IPS-15b (cell line): Measurements from ENCODE around the gene ANKH.

Experiments
- H3K27me3 ChIP-seq: one replicate; pipeline ENCODE4 v1.6.1; 2013; ENCODE audit warnings: low read length; ENCODE audit not compliant: control insufficient read depth, insufficient read depth
- H3K36me3 ChIP-seq: one replicate; pipeline ENCODE4 v1.6.1; 2013; ENCODE audit warnings: low read length; ENCODE audit not compliant: control insufficient read depth, insufficient read depth
- H3K4me1 ChIP-seq: one replicate; pipeline ENCODE4 v1.6.1; 2013; ENCODE audit warnings: mild to moderate bottlenecking, low read length; ENCODE audit not compliant: control insufficient read depth, insufficient read depth
- H3K4me3 ChIP-seq: one replicate; pipeline ENCODE4 v1.5.1; 2013; ENCODE audit warnings: low read depth, low read length
- H3K9ac ChIP-seq: one replicate; pipeline ENCODE4 v1.6.1; 2013; ENCODE audit warnings: low read depth, mild to moderate bottlenecking, low read length
- H3K9me3 ChIP-seq: one replicate; pipeline ENCODE4 v1.6.1; 2013; ENCODE audit warnings: mild to moderate bottlenecking, low read length; ENCODE audit not compliant: control insufficient read depth, insufficient read depth

The ANKH gene

DNA sequence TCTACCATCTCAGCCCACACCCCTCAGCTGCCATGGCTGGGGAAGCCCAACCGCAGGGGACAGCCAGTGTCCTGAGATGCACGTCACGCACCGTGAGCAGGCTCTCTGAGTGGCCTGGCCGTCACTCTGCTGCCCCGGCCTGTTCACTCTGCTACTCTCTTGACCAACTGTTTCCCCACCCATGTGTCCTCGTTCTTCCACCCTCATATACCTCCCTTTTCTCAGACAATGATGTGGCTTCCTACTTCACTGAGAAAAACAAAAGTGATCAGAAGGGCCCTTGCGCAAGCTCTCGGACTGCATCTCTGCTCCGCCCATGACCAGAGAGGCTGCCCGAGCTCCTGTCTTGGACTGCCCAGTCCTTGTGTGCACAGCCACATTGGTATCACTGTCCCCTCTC is 159.4 kb downstream of the ANKH start:
- Histone ChIP-seq H3K4me3 (no peak overlapping the region), H3K9me3 (no peaks in the 10 kb centered on the region), H3K9ac (no peak overlapping the region), H3K4me1 (no peaks in the 10 kb centered on the region), H3K27me3 (no peaks in the 10 kb centered on the region), H3K36me3 (peaks cover 30% of the 10 kb centered on the region)

DNA sequence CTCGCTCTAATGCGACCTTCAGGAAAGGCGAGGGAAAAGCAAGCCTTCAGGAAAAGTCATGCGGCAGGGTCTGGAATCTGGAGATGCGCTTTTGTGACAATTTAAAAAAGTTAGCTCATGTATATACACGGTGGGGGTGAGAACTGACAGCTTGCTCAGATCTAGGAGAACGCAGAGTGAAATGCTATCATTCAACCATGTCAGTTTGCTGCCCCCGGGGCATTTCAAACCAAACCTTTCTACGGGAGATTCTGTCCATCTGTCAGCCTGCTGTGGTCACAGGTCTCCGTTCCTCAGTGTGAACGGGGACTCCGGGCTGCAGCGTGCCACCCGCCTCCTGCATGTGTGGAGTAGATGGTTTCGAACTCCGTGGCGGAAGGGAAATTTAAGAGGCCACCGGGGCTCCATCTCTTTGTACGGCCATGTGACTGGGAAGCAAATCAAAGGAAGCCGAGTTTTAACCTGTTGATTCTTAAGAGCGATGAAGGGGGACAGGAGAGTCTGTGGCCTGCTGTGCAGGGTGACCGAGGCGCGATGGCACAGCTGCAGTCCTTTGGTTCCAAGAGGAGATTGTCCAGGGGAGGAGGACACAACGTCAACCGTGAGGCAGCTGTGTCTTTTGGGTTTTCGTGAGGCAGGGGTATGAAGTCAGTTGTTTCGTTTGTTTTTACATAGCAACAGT is 161.1 kb downstream of the ANKH start:
- H3K9ac ChIP-seq: no peak overlapping the region
- H3K4me1 ChIP-seq: no peaks in the 10 kb centered on the region
- H3K27me3 ChIP-seq: no peaks in the 10 kb centered on the region
- peaks cover 30% of the 10 kb centered on the region for H3K36me3 ChIP-seq
- no peaks in the 10 kb centered on the region for H3K9me3 ChIP-seq
- no peak overlapping the region for H3K4me3 ChIP-seq

DNA sequence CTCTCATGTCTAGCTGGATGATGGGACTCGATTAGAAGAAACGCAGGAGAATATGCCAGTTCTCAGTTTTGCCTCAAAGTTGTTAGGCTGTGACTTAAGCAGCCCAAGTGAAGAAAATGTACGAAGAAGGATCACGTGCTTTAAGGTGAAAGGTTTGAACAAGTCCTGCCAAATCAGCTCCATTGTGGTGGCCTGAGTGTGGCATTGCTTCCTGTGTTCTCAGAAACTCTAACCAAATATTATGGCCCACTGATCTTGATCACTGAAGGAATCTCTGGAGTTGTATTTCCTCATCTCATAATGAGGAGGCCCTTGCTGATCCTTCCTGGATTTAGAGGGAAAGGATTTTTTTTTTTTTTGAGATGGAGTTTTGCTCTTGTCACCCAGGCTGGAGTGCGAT is 163.0 kb downstream of the ANKH start:
- peaks cover 23% of the 10 kb centered on the region for H3K36me3 ChIP-seq
- no peak overlapping the region for H3K9ac ChIP-seq

DNA sequence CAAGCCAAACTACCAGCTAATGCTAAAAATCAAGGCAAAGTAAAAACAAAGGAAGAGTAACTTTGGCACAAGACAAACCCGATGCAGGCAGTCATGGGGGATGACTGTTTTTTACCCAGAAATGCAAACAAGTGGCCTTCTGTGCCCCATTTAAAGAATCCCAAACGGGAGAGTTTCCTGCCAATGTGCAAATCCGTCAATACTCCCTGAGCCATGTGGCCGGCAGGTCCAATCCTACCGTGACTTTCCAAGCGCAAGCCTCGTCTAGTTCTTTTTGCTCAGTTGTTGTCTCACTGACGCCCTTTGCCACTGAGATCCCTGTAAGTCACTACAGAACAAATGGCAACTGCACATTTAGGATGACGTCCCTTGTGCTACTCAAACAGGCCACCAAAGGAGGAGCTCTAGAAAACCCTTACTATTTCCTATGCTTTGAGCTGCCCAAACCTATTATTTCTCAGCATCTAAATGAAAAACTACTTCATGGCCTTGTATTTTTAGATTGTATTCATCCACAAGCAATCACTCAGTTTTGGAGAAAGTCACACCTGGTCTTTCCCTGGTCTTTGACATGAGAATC is 163.7 kb downstream of the ANKH start:
- H3K27me3 ChIP-seq: no peaks in the 10 kb centered on the region
- H3K9me3 ChIP-seq: no peaks in the 10 kb centered on the region
- H3K4me3 ChIP-seq: no peak overlapping the region
- H3K9ac ChIP-seq: no peak overlapping the region
- H3K4me1 ChIP-seq: no peaks in the 10 kb centered on the region
- H3K36me3 ChIP-seq: peaks cover 24% of the 10 kb centered on the region

More for the DNA sequence above, 163.0 kb downstream of the ANKH start:
- no peaks in the 10 kb centered on the region for H3K27me3 ChIP-seq
- no peak overlapping the region for H3K4me3 ChIP-seq
- no peaks in the 10 kb centered on the region for H3K4me1 ChIP-seq
- no peaks in the 10 kb centered on the region for H3K9me3 ChIP-seq

DNA sequence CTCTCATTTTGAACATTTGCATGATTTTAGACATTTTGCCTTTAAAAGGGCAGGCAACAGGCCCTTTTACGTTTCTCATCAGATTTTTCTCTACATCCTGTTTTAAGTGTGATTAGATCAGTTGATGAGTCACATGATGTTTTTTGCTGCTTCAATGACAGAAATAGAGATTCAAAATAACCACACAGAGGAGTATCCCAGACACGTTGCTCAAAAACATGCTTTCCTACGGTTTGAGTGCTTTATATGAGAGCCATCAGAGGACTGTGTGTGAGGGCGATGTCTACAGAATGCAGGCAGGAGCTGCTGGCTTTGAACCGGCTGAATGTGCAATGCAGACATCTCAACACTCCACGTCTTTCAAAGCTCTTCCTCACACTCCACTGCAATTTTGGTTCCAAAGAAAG is 165.0 kb downstream of the ANKH start:
- Histone ChIP-seq H3K36me3 (peaks cover 13% of the 10 kb centered on the region), H3K9ac (no peak overlapping the region), H3K4me1 (no peaks in the 10 kb centered on the region), H3K4me3 (no peak overlapping the region), H3K9me3 (no peaks in the 10 kb centered on the region), H3K27me3 (no peaks in the 10 kb centered on the region)

DNA sequence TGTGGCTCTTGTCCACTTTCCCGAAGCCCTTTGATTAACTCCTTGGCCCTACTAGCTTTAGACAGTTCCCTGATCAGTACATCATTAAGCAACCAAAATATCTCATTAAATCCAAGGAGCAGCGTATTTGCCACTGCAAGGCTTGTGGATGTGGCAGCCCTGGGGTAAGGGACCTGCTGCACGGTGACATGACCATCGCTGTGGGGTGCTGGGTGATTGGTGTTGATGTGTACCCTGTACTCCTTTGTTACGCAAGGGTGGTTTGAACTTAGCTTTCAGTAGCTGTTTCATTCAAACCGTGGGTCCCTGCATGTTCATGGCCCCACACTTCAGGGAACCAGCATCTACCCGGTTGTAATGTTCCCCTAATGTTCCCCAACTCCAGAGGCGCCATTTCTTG is 166.0 kb downstream of the ANKH start:
- no peaks in the 10 kb centered on the region for H3K9me3 ChIP-seq
- no peaks in the 10 kb centered on the region for H3K27me3 ChIP-seq
- H3K9ac ChIP-seq: no peak overlapping the region
- H3K36me3 ChIP-seq: peaks cover 4% of the 10 kb centered on the region
- H3K4me3 ChIP-seq: no peak overlapping the region
- H3K4me1 ChIP-seq: no peaks in the 10 kb centered on the region

DNA sequence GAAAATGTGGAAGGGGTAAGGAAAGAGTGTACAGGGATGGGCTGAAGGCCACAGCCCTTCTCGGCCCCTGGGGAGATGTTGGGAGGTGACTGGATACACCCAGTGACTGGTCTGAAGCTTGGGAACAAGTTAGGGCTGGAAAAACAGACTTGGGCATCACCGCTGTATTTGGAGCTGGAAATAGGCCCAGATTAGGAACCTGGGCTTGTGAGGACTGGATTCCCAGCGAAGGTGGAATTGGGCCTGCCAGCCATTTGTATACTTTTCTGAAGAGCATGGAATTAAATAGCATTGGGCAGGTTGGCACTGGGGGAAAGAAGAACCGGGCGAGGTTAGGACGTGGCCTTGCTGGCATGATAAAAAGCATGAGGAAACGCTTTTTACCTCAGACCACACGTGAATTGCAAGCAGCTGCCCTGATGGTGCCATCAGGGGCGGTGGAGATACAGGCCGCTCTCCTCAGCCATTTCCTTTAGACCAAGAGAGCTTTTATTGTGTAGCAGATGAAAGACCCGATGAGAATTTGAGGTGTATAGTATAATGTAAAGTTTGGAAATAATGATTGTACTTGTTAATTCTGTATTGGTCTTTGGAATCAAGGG is 169.2 kb downstream of the ANKH start:
- Histone ChIP-seq H3K9ac (no peak overlapping the region), H3K9me3 (no peaks in the 10 kb centered on the region), H3K27me3 (no peaks in the 10 kb centered on the region), H3K4me3 (no peak overlapping the region), H3K4me1 (no peaks in the 10 kb centered on the region), H3K36me3 (peaks cover 3% of the 10 kb centered on the region)

DNA sequence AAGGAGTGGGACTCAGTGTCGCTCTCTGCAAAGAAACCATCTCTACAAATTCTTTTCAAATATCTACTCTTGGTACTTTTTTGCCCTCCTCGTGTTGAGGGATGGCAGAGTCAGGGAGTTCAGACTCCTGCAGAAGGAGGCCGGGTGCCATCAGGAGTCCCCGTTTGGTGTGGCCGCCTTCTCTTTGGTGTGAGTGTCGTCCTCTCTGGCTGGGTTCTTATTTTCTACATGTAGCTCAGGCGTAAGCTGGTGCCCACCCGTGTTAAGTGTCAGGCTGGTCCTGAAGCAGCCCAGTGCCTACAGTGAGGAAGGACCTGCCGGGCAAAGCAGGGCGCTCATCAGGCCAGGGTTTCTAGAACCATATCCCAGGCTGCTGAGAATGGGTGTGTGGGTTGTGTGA is 170.0 kb downstream of the ANKH start:
- no peak overlapping the region for H3K4me3 ChIP-seq
- no peaks in the 10 kb centered on the region for H3K9me3 ChIP-seq
- H3K27me3 ChIP-seq: no peaks in the 10 kb centered on the region
- no peak overlapping the region for H3K9ac ChIP-seq
- peaks cover 3% of the 10 kb centered on the region for H3K36me3 ChIP-seq
- H3K4me1 ChIP-seq: no peaks in the 10 kb centered on the region

DNA sequence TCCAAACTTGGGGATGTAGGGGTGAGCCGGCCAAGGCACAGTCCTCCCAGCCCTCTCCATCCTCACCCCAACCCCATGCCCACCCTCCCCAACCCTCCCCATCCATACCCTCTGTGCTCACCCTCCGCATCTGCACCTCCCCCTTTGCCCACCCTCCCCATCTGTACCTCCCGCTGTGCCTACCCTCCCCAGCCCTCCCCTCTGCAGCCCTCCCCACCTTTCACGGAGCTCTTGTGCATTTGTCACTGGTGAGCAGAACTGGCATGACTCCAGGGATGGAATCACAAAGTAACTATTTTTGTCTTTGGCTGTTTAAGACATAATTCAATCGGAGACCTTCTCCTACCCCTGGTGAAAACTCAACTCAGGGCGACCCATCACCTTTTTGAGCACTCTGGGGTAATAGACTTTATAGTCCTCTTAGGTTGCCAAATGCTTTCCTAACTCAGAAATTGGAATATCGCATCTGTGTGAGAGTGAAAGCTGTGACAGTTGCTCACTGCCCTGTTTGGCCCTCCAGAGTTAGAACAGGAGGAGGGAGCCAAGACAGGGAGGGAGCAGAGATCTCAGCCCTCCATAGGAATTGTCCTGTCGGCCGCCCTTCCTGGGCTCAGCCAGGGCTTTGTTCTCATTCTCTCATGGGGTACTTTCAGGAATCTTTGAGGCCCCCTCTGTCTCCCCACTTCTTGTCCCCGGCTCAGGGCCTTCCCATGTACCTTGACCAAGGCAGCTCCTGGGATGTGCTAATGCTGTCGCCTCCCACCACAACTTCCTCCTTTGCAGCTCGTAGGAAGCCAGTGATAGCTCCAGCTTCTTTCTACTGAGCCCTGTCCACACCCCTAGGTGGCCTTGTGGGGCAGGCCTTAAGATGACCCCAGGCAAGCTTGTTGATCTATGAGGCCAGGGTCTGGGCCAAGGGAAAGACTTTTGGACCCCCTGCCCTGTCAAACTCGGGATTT is 170.8 kb downstream of the ANKH start:
- H3K4me3 ChIP-seq: no peak overlapping the region
- no peaks in the 10 kb centered on the region for H3K27me3 ChIP-seq
- H3K9me3 ChIP-seq: no peaks in the 10 kb centered on the region
- H3K36me3 ChIP-seq: peaks cover 3% of the 10 kb centered on the region
- no peak overlapping the region for H3K9ac ChIP-seq
- H3K4me1 ChIP-seq: peaks cover 6% of the 10 kb centered on the region

DNA sequence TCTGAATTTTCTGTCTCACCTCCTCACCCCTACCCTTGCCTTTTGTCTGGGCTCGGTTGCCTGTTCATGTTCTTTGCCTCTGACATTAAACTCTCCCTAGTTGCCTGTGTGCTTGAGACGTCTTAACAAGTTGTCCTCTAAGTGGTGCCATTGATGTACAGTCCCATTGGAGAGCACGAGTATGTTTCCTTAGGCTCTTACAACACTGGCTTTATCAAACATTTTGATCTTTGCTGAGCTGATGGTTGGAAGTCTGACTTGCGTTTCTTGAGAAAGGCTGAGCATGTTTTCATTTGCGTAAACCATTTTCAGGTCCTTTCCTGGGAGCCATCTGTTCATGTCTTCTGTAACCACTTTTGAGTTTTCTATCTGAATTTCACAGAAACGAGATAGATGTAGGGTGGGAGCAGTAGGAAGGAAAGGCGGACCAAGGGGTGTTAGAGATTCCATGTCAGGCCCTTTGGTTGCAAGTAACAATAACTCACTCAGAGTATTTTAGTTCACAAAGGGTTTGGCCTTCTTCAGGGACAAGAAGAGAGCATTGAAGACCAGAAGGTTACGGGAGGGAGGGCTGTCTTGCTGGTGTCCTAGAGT is 171.7 kb downstream of the ANKH start:
- H3K36me3 ChIP-seq: peaks cover 3% of the 10 kb centered on the region
- H3K4me1 ChIP-seq: peaks cover 6% of the 10 kb centered on the region
- no peaks in the 10 kb centered on the region for H3K9me3 ChIP-seq
- H3K27me3 ChIP-seq: no peaks in the 10 kb centered on the region
- H3K9ac ChIP-seq: no peak overlapping the region
- H3K4me3 ChIP-seq: no peak overlapping the region

DNA sequence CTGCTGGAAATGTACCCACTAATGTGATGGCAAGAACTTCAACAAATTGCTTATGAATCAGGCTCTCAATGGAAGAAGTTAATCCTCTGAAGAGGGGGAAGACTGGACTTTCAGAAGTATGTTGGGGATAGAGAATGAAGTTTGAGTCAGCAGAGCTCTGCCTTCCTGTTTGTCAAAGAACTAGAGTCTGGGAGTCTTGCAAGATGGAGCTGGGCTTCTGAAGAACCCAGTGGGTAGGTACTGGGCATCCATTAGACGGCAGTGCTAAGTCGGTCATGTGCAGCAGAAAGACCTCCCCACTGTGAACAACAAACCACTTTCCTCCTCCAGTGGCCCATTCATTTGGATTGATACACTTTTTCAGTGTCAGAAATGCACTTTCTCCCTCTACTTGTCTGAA is 172.4 kb downstream of the ANKH start:
- no peaks in the 10 kb centered on the region for H3K27me3 ChIP-seq
- peaks cover 5% of the 10 kb centered on the region for H3K36me3 ChIP-seq
- no peaks in the 10 kb centered on the region for H3K9me3 ChIP-seq
- no peak overlapping the region for H3K9ac ChIP-seq
- H3K4me3 ChIP-seq: no peak overlapping the region
- peaks cover 6% of the 10 kb centered on the region for H3K4me1 ChIP-seq
